ENCODE results near the gene GDF2. TPM values are rescaled to one million over a fixed set of nuclear protein-coding genes. Genes with fewer than 3 reads are reported as not detected.

GDF2 gene
- total RNA-seq, 1 donor from 2014 or later, result not detected

GRCh38 chr10:47325303-47326291, 3.3 kb downstream of the GDF2 start:
- H3K4me1 Mint-ChIP-seq (ENCODE audit: unreplicated experiment), result no peaks in the 10 kb centered on the region
- H3K9me3 Mint-ChIP-seq (ENCODE audit: unreplicated experiment), result no peaks in the 10 kb centered on the region
- no peak overlapping the region for H3K4me3 Mint-ChIP-seq (ENCODE audit: unreplicated experiment)
- no peaks in the 10 kb centered on the region for H3K36me3 Mint-ChIP-seq (ENCODE audit: unreplicated experiment)
- no peak for TF ChIP-seq CTCF (IDR thresholded peaks at IDR 0.05)
- H3K27me3 Mint-ChIP-seq (ENCODE audit: unreplicated experiment), result peaks cover 23% of the 10 kb centered on the region
- H3K27ac Mint-ChIP-seq (ENCODE audit: unreplicated experiment), result no peak overlapping the region
- DNase-seq (ENCODE audit: extremely low spot score, unreplicated experiment), result no peak

- H3K27me3 Mint-ChIP-seq (ENCODE audit: unreplicated experiment), result peaks cover 16% of the 10 kb centered on the region
- no peak for DNase-seq (ENCODE audit: extremely low spot score, unreplicated experiment)
- TF ChIP-seq CTCF (IDR thresholded peaks at IDR 0.05), result no peak
- no peak overlapping the region for H3K27ac Mint-ChIP-seq (ENCODE audit: unreplicated experiment)
- H3K36me3 Mint-ChIP-seq (ENCODE audit: unreplicated experiment), result no peaks in the 10 kb centered on the region
- no peaks in the 10 kb centered on the region for H3K4me1 Mint-ChIP-seq (ENCODE audit: unreplicated experiment)
- no peaks in the 10 kb centered on the region for H3K9me3 Mint-ChIP-seq (ENCODE audit: unreplicated experiment)
- no peak overlapping the region for H3K4me3 Mint-ChIP-seq (ENCODE audit: unreplicated experiment)
Observed at GRCh38 chr10:47326306-47326926, 4.2 kb downstream of the GDF2 start.

- Mint-ChIP-seq H3K4me3 (ENCODE audit: unreplicated experiment) (no peak overlapping the region), H3K27me3 (ENCODE audit: unreplicated experiment) (peaks cover 11% of the 10 kb centered on the region), H3K36me3 (ENCODE audit: unreplicated experiment) (no peaks in the 10 kb centered on the region), H3K9me3 (ENCODE audit: unreplicated experiment) (no peaks in the 10 kb centered on the region), H3K4me1 (ENCODE audit: unreplicated experiment) (no peaks in the 10 kb centered on the region), H3K27ac (ENCODE audit: unreplicated experiment) (no peak overlapping the region)
- no peak for TF ChIP-seq CTCF (IDR thresholded peaks at IDR 0.05)
- DNase-seq (ENCODE audit: extremely low spot score, unreplicated experiment), result no peak
Observed at GRCh38 chr10:47326927-47327330, 4.7 kb downstream of the GDF2 start.

DNA sequence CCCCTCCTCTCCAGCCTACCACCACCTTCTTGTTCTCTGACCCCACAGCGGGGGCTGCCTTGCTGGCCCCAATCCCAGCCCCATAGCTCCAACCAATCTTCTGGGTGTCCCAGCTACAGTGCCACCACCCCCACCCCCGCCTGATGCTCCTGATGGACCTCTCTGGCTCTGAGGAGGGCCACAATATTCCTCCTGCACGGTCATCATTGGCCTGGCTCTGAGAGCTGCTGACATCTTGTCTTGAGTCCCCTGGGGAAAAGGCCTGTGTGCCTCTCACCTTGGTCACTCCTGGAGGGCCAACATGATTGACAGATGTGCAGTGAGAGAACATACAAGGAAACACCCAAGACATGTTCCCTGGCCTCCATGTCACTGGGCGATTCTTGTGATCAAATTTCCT, 7.6 kb downstream of the GDF2 start:
- H3K27me3 Mint-ChIP-seq (ENCODE audit: unreplicated experiment), result peaks cover 23% of the 10 kb centered on the region
- no peak for DNase-seq (ENCODE audit: extremely low spot score, unreplicated experiment)

More for the DNA sequence above, 7.6 kb downstream of the GDF2 start:
- H3K9me3 Mint-ChIP-seq (ENCODE audit: unreplicated experiment), result no peaks in the 10 kb centered on the region
- H3K27ac Mint-ChIP-seq (ENCODE audit: unreplicated experiment), result no peak overlapping the region
- no peak overlapping the region for H3K4me3 Mint-ChIP-seq (ENCODE audit: unreplicated experiment)
- no peaks in the 10 kb centered on the region for H3K36me3 Mint-ChIP-seq (ENCODE audit: unreplicated experiment)
- TF ChIP-seq CTCF (IDR thresholded peaks at IDR 0.05), result no peak
- no peaks in the 10 kb centered on the region for H3K4me1 Mint-ChIP-seq (ENCODE audit: unreplicated experiment)
